SIG-M5 treated with dmso at 0.1 percent for 504 hours (cell line): ENCODE results near the gene SGTA.

Source experiments
- DNase-seq: peaks from one replicate; lab custom pipeline; 2025; ENCODE audit not compliant: unreplicated experiment; lab: John Stamatoyannopoulos, UW

SGTA gene

GRCh38 chr19:2728783-2729387, 54.2 kb downstream of the SGTA start:
- DNase-seq: no peak

- no peak for DNase-seq
Observed at GRCh38 chr19:2727640-2727944, 55.5 kb downstream of the SGTA start.

GRCh38 chr19:2726904-2727639, 56.0 kb downstream of the SGTA start:
- DNase-seq: no peak

GRCh38 chr19:2726160-2726855, 56.8 kb downstream of the SGTA start:
- DNase-seq: no peak

GRCh38 chr19:2724148-2724557, 58.9 kb downstream of the SGTA start:
- DNase-seq: no peak

- no peak for DNase-seq
Observed at GRCh38 chr19:2723747-2724146, 59.3 kb downstream of the SGTA start.

GRCh38 chr19:2723345-2723715, 59.7 kb downstream of the SGTA start:
- DNase-seq: no peak

GRCh38 chr19:2722541-2723344, 60.3 kb downstream of the SGTA start:
- DNase-seq: no peak

GRCh38 chr19:2721570-2722540, 61.2 kb downstream of the SGTA start:
- no peak for DNase-seq

- no peak for DNase-seq
Observed at GRCh38 chr19:2720777-2721569, 62.1 kb downstream of the SGTA start, which contains the start of gene DIRAS1. Gene DIRAS1, minus strand, starts transcription at chr19:2721372. Its CDS starts 3,566 bp downstream, at chr19:2717806.

- DNase-seq: no peak
Observed at GRCh38 chr19:2719920-2720776, 62.9 kb downstream of the SGTA start.

GRCh38 chr19:2719232-2719735, 63.8 kb downstream of the SGTA start:
- DNase-seq: no peak

GRCh38 chr19:2717638-2718541, 65.2 kb downstream of the SGTA start:
- DNase-seq: no peak

- DNase-seq: no peak
Observed at GRCh38 chr19:2716722-2717637, 66.1 kb downstream of the SGTA start.

GRCh38 chr19:2716275-2716650, 66.8 kb downstream of the SGTA start:
- DNase-seq: no peak

- DNase-seq: no peak
Observed at GRCh38 chr19:2715470-2716274, 67.4 kb downstream of the SGTA start.
